Progenitor cell of endocrine pancreas (in vitro differentiated cells): ENCODE results near the gene PDE1C. TPM values are rescaled to one million over a fixed set of nuclear protein-coding genes. Genes with fewer than 3 reads are reported as not detected.
A peak's percentile ranks its signal among the peaks of the same experiment; 100 is the strongest.

ENCODE experiments used
- DNase-seq: peaks from one replicate; pipeline ENCODE4 v3.0.0; 2021; ENCODE audit warnings: low spot score; ENCODE audit not compliant: unreplicated experiment
- H3K27ac Mint-ChIP-seq: 2 replicates; pipeline ENCODE4 v1.8.0; 2021; ENCODE audit warnings: mild to moderate bottlenecking, moderate library complexity, mixed read lengths
- H3K27me3 Mint-ChIP-seq: 2 replicates; pipeline ENCODE4 v1.8.0; 2021; ENCODE audit warnings: mixed read lengths
- H3K36me3 Mint-ChIP-seq: 2 replicates; pipeline ENCODE4 v1.8.0; 2022; ENCODE audit warnings: mixed read lengths; ENCODE audit not compliant: insufficient read depth
- H3K4me1 Mint-ChIP-seq: 2 replicates; pipeline ENCODE4 v1.8.0; 2021; ENCODE audit warnings: low read depth, mixed read lengths
- H3K4me3 Mint-ChIP-seq: 2 replicates; pipeline ENCODE4 v1.8.0; 2021; ENCODE audit warnings: low read depth, mild to moderate bottlenecking, moderate library complexity, mixed read lengths
- H3K9me3 Mint-ChIP-seq: 2 replicates; pipeline ENCODE4 v1.8.0; 2021; ENCODE audit warnings: low read depth, mixed read lengths
- CTCF ChIP-seq: fragments of 200-600 bp; sonication (generic); IDR thresholded peaks from one replicate; pipeline ENCODE4 v1.5.0; 2021; ENCODE audit warnings: antibody characterized with exemption, mild to moderate bottlenecking; ENCODE audit not compliant: unreplicated experiment
- total RNA-seq: library from RNA; stranded (reverse); gene quantifications from 2 replicates; pipeline ENCODE4 v1.2.1, GENCODE V29; 2021

PDE1C gene
- total RNA-seq, 1 donor from 2014 or later = 1.7 TPM

DNA sequence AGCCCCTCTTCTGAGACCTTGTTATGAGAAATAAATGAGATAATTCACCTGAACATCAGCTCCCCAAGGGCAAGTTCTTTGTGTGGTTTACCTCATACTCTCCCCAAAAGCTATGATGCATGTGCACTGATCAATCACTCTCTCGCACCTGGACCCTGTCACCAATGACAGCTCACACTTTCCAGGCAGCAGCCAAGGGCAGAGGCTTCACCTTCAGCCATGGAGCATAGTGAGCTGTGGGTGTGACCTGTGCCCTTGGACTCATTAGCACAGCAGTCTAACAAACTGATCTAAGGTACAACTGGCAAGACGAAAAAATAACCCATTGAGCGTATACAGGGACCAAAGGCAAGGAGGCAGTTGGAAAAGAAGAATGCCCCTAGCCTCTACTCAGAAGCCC is 17.0 kb downstream of the PDE1C start:
- Mint-ChIP-seq H3K36me3 (no peaks in the 10 kb centered on the region), H3K4me3 (no peak overlapping the region), H3K27ac (no peak overlapping the region), H3K4me1 (peaks cover 32% of the 10 kb centered on the region), H3K9me3 (no peaks in the 10 kb centered on the region), H3K27me3 (peaks cover 19% of the 10 kb centered on the region)
- no peak for TF ChIP-seq CTCF
- DNase-seq = no peak

DNA sequence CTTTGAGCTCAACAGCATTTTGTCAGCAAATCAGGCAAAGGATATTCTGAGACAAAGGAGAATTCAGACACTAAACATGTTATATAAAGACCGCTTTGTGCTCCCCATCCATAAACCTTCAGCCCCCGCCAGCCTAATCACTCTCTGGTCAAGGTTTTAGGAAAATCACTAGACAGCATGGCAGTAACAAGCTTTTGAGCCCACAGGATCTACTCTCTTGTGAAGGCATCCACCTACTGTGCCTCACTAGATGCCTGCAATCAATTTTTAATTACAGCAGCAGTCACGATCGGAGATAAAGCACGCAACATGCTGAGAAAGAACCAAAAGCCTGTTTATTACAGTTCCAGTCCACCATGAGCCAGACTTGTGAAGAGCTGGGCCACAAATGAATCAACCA is 19.1 kb downstream of the PDE1C start:
- H3K4me3 Mint-ChIP-seq = no peak overlapping the region
- no peaks in the 10 kb centered on the region for H3K9me3 Mint-ChIP-seq
- H3K27ac Mint-ChIP-seq = no peak overlapping the region
- DNase-seq = no peak
- H3K4me1 Mint-ChIP-seq = peaks cover 33% of the 10 kb centered on the region
- TF ChIP-seq CTCF = no peak
- H3K36me3 Mint-ChIP-seq = no peaks in the 10 kb centered on the region
- H3K27me3 Mint-ChIP-seq = peaks cover 9% of the 10 kb centered on the region

DNA sequence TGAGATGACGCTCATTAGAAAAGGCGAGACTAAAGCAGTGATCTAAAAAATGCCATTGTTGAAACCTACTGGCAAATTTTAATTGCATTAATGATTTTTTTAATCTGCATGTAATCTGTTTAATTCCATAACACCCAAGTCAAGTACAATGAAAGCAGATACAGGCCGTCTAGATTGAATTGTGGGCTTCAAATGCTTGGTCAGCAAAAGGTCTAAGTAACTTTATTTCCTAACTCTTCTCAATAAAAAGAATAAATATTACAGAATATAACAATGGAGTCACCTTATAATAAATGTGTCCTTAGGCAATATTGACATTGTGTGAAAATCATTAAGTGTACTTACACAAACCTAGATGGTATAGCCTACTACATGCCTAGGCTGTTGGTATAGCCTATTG is 20.6 kb downstream of the PDE1C start:
- Mint-ChIP-seq H3K4me3 (no peak overlapping the region), H3K36me3 (no peaks in the 10 kb centered on the region), H3K27ac (no peak overlapping the region), H3K27me3 (peaks cover 9% of the 10 kb centered on the region), H3K4me1 (peaks cover 35% of the 10 kb centered on the region), H3K9me3 (no peaks in the 10 kb centered on the region)
- TF ChIP-seq CTCF = no peak
- DNase-seq = no peak

- Mint-ChIP-seq H3K9me3 (no peaks in the 10 kb centered on the region), H3K4me1 (peaks cover 35% of the 10 kb centered on the region), H3K27me3 (peaks cover 14% of the 10 kb centered on the region), H3K27ac (peak overlapping the region; percentile 67), H3K36me3 (no peaks in the 10 kb centered on the region), H3K4me3 (no peak overlapping the region)
- no peak for TF ChIP-seq CTCF
- no peak for DNase-seq
These were observed 21.2 kb downstream of the PDE1C start for GRCh38 chr7:32048970-32049491.

DNA sequence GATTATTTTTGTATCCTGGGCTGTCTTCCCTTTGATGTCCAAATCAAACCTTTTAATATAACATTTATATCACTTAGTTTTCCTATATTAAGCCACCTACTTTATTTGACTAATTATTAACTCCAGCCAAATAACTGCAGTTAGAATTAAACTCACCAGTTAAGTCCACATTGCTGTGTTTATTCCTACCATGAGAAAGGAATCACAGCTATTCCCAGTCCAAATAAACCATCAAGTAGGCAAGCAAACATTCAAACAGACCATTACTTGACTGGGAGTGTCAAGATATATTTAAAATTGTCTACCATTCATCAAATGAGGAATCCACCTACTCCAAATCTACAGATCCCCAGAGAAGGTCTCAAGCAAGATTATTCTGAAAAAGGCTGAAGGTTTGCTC is 22.4 kb downstream of the PDE1C start:
- no peaks in the 10 kb centered on the region for H3K36me3 Mint-ChIP-seq
- no peak overlapping the region for H3K4me3 Mint-ChIP-seq
- peaks cover 21% of the 10 kb centered on the region for H3K27me3 Mint-ChIP-seq
- H3K9me3 Mint-ChIP-seq = no peaks in the 10 kb centered on the region
- no peak for DNase-seq
- TF ChIP-seq CTCF = no peak
- H3K4me1 Mint-ChIP-seq = peaks cover 40% of the 10 kb centered on the region
- peak overlapping the region; percentile 58 for H3K27ac Mint-ChIP-seq
